K562 (cell line): ENCODE measurements around the gene APOLD1. TPM values are rescaled to one million over a fixed set of nuclear protein-coding genes. Genes with fewer than 3 reads are reported as not detected.
"Not testable (repeated sequence)": the region's sequence is repeated elsewhere in the genome, so short reads cannot be mapped to it uniquely, and the experiment has no call there.

Experiments used
- ATAC-seq: fragments of 200-7000 bp; cut with Tn5 transposase; 3 replicates; pipeline ENCODE4 v1.9.1; 2020; ENCODE audit warnings: moderate library complexity
- BruUV-seq: library from RNA; stranded (reverse); fragments of 400-500 nt; replicated peaks from 2 replicates; lab custom pipeline; 2021; lab: Mats Ljungman, UMichigan
- CTCF ChIA-PET: fragments of 300-600 bp; formaldehyde crosslinking; extraction: SDS; loops from one replicate; lab custom pipeline; 2021; ENCODE audit warnings: low intra/inter-chr PET ratio; lab: Yijun Ruan, JAX
- POLR2A ChIA-PET: fragments of 300-600, 350-650 bp; sonication (Branson Sonifier 250); formaldehyde crosslinking; extraction: SDS; loops from one replicate; lab custom pipeline; 2021; ENCODE audit warnings: antibody characterized with exemption, inconsistent platforms; lab: Yijun Ruan, JAX
- DNase-seq, 4 experiments: peaks; one replicate each; pipeline versions ENCODE4 v3.0.0 to v3.0.0-alpha.2; 2011 to 2018; ENCODE audit warnings: low spot score in 3 of 4, mixed read lengths in 3 of 4; ENCODE audit errors: extremely low read depth in 1 of 4
- FAIRE-seq: peaks from 2 replicates; lab custom pipeline; 2011; peaks lifted over from hg19 to GRCh38; lab: Jason Lieb, UNC
- H2AFZ ChIP-seq: 2 replicates; pipeline ENCODE4 v1.6.0; 2011; ENCODE audit warnings: low read depth, low read length, control low read depth, inconsistent platforms
- H3K27ac ChIP-seq: fragments of 200-600 bp; 3 replicates; pipeline ENCODE4 v1.8.0; 2011; ENCODE audit warnings: low read depth, mild to moderate bottlenecking, control low read depth, inconsistent platforms, low read length, moderate library complexity, mixed read lengths; ENCODE audit errors: extremely low read depth
- H3K27me3 ChIP-seq, 2 experiments: fragments of 300-600 bp in 1 of 2; 2 replicates in 1 of 2; 3 replicates in 1 of 2; pipeline versions ENCODE4 v1.6.0 to v1.8.0; 2011; ENCODE audit warnings: inconsistent platforms in 2 of 2, low read length in 2 of 2, mild to moderate bottlenecking in 1 of 2, mixed read lengths in 1 of 2, moderate library complexity in 1 of 2; ENCODE audit not compliant: control insufficient read depth in 2 of 2, insufficient read depth in 2 of 2
- H3K36me3 ChIP-seq: fragments of 300-600 bp; 3 replicates; pipeline ENCODE4 v1.8.0; 2011; ENCODE audit warnings: mild to moderate bottlenecking, low read length, inconsistent platforms; ENCODE audit not compliant: control insufficient read depth, insufficient read depth
- H3K4me1 ChIP-seq, 2 experiments: fragments of 200-600 bp in 1 of 2; replicated peaks in 1 of 2; 2 replicates in 1 of 2; 3 replicates in 1 of 2; pipeline versions ENCODE4 v1.5.1 to v1.8.0; 2011; ENCODE audit warnings: inconsistent platforms in 2 of 2, low read length in 2 of 2, mild to moderate bottlenecking in 1 of 2, mixed read lengths in 1 of 2, moderate library complexity in 1 of 2; ENCODE audit not compliant: control insufficient read depth in 2 of 2, insufficient read depth in 2 of 2
- H3K4me2 ChIP-seq: 2 replicates; pipeline ENCODE4 v1.6.1; 2011; ENCODE audit warnings: low read length, control low read depth, inconsistent platforms, mixed read lengths; ENCODE audit not compliant: insufficient read depth
- H3K4me3 ChIP-seq: fragments of 200-600 bp; sonication (generic), shearing (Covaris generic); 2 replicates; pipeline ENCODE4 v1.5.1; 2016; ENCODE audit warnings: control low read depth, inconsistent platforms
- H3K79me2 ChIP-seq: fragments of 200-600 bp; 3 replicates; pipeline ENCODE4 v1.8.0; 2011; ENCODE audit warnings: low read length, inconsistent platforms; ENCODE audit not compliant: control insufficient read depth, insufficient read depth
- H3K9ac ChIP-seq, 2 experiments: 2 replicates each; pipeline versions ENCODE4 v1.6.0 to v1.6.1; 2011; ENCODE audit warnings: low read depth in 2 of 2, low read length in 2 of 2, control low read depth in 1 of 2, inconsistent platforms in 1 of 2, mild to moderate bottlenecking in 1 of 2, mixed read lengths in 1 of 2; ENCODE audit not compliant: insufficient read depth in 1 of 2
- H3K9me1 ChIP-seq: one replicate; pipeline ENCODE4 v1.6.0; 2011; ENCODE audit warnings: inconsistent platforms, mild to moderate bottlenecking, low read length, moderate library complexity; ENCODE audit not compliant: control insufficient read depth, insufficient read depth
- H3K9me3 ChIP-seq: replicated peaks from 2 replicates; pipeline ENCODE4 v1.5.1; 2011; ENCODE audit warnings: low read depth, low read length, inconsistent platforms; ENCODE audit not compliant: control insufficient read depth, insufficient read depth
- H4K20me1 ChIP-seq: replicated peaks from 2 replicates; pipeline ENCODE4 v1.6.1; 2011; ENCODE audit warnings: low read length, inconsistent platforms, mixed read lengths; ENCODE audit not compliant: control insufficient read depth, insufficient read depth
- ATF3 ChIP-seq, 2 experiments: fragments of 450-650 bp in 1 of 2; sonication (generic) in 1 of 2; formaldehyde crosslinking in 1 of 2; IDR thresholded peaks in 1 of 2; conservative IDR thresholded peaks in 1 of 2; 2 replicates each; pipeline versions ENCODE4 v1.6.1 to v1.8.1; 2016 to 2023; ENCODE audit warnings: mild to moderate bottlenecking in 2 of 2, moderate library complexity in 2 of 2, inconsistent platforms in 1 of 2, missing genetic modification reagents in 1 of 2
- HNRNPLL ChIP-seq: fragments of 200-400 bp; formaldehyde crosslinking; IDR thresholded peaks from 2 replicates; pipeline ENCODE4 v1.6.1; 2017; ENCODE audit warnings: low read length, low read depth, mild to moderate bottlenecking; ENCODE audit not compliant: poor library complexity, severe bottlenecking
- MCM7 ChIP-seq, 2 experiments: fragments of 450-650 bp; IDR thresholded peaks; 2 replicates each; pipeline ENCODE4 v1.6.1; 2016 to 2018
- NFE2 ChIP-seq: IDR thresholded peaks from 2 replicates; pipeline ENCODE4 v1.6.1; 2014; ENCODE audit warnings: antibody characterized with exemption, low read depth
- PHF21A ChIP-seq: fragments of 450-650 bp; IDR thresholded peaks from 2 replicates; pipeline ENCODE4 v1.6.1; 2017; ENCODE audit warnings: low read depth, borderline replicate concordance
- PTBP1 ChIP-seq: fragments of 200-400 bp; formaldehyde crosslinking; IDR thresholded peaks from 2 replicates; pipeline ENCODE4 v1.6.1; 2017; ENCODE audit warnings: low read depth, low read length
- SMARCC2 ChIP-seq: fragments of 450-650 bp; IDR thresholded peaks from 2 replicates; pipeline ENCODE4 v1.6.1; 2017; ENCODE audit warnings: antibody characterized with exemption, moderate library complexity, mild to moderate bottlenecking, low read depth
- TCF7L2 ChIP-seq: fragments of 150-350 bp; IDR thresholded peaks from 2 replicates; pipeline ENCODE4 v1.6.1; 2016; ENCODE audit warnings: low read depth, mild to moderate bottlenecking, low read length, moderate library complexity
- TRIM28 ChIP-seq: fragments of 450-650 bp; IDR thresholded peaks from 2 replicates; pipeline ENCODE4 v1.6.1; 2017
- U2AF1 ChIP-seq: fragments of 200-400 bp; formaldehyde crosslinking; optimal IDR thresholded peaks from 2 replicates; pipeline ENCODE3; 2017; ENCODE audit warnings: mild to moderate bottlenecking, low read depth, low read length, moderate library complexity
- ZEB2 ChIP-seq: fragments of 450-650 bp; IDR thresholded peaks from 2 replicates; pipeline ENCODE4 v1.6.1; 2016
- ZNF239 ChIP-seq: fragments of 250-450 bp; sonication (Bioruptor Pico); IDR thresholded peaks from 2 replicates; pipeline ENCODE4 v1.4.0; 2020; ENCODE audit warnings: mild to moderate bottlenecking
- ZNF277 ChIP-seq: fragments of 250-450 bp; sonication (Bioruptor Pico); IDR thresholded peaks from 2 replicates; pipeline ENCODE4 v1.8.0; 2022; ENCODE audit warnings: inconsistent platforms, mild to moderate bottlenecking, moderate library complexity, borderline replicate concordance
- ZNF282 ChIP-seq: sonication (generic); formaldehyde crosslinking; IDR thresholded peaks from 2 replicates; pipeline ENCODE4 v1.8.1; 2023; ENCODE audit warnings: missing genetic modification reagents
- WGBS: fragments of 100-300 bp; shearing (Covaris generic); methylation state at CpG from one replicate; pipeline ENCODE4 v1.1.6; 2016; ENCODE audit warnings: low coverage, mixed read lengths; ENCODE audit not compliant: insufficient coverage; ENCODE audit errors: missing lambda C conversion rate; 5-methylcytosine and 5-hydroxymethylcytosine counted together
- in situ Hi-C: fragments of 300-500 bp; cut with MboI; formaldehyde crosslinking; loops from 4 replicates; pipeline ENCODE4 v1.15.0; 2018; ENCODE audit warnings: inconsistent platforms, mixed read lengths
- intact Hi-C: fragments of 100-400 bp; cut with micrococcal nuclease; formaldehyde crosslinking; loops from 2 replicates; pipeline ENCODE4 v1.14.2; 2022
- polyA plus RNA-seq, 8 experiments: library from polyadenylated mRNA; depleted of rRNA in 4 of 8; stranded (reverse) in 5 of 8; unstranded in 3 of 8; fragments of >200 nt; fragmentation: Nextera tagmentation in 2 of 8; fragmentation: Illumina TruSeq in 1 of 8; extraction: Ambion mirVana in 2 of 8; extraction: Trizol in 1 of 8; gene quantifications; 2 replicates each; pipeline versions ENCODE4 v1.2.1 to v1.2.3, GENCODE V29; 2011 to 2014; ENCODE audit warnings: inconsistent platforms in 1 of 8, missing spikeins in 1 of 8
- total RNA-seq, 7 experiments: library from RNA; depleted of rRNA in 6 of 7; stranded (reverse); fragments of >200 nt in 6 of 7; fragmentation: Illumina TruSeq in 2 of 7; extraction: Trizol in 2 of 7; gene quantifications; 2 replicates each; pipeline versions ENCODE4 v1.2.1 to v1.2.3, GENCODE V29; 2011 to 2021; ENCODE audit warnings: low replicate concordance in 1 of 7

The APOLD1 gene
- total and polyA plus RNA-seq, 9 of the 15 experiments (the other 6 are each of a cell fraction or from before 2014, with no cell fraction given), result 0.28 to 1.1 (median 0.61) TPM

DNA sequence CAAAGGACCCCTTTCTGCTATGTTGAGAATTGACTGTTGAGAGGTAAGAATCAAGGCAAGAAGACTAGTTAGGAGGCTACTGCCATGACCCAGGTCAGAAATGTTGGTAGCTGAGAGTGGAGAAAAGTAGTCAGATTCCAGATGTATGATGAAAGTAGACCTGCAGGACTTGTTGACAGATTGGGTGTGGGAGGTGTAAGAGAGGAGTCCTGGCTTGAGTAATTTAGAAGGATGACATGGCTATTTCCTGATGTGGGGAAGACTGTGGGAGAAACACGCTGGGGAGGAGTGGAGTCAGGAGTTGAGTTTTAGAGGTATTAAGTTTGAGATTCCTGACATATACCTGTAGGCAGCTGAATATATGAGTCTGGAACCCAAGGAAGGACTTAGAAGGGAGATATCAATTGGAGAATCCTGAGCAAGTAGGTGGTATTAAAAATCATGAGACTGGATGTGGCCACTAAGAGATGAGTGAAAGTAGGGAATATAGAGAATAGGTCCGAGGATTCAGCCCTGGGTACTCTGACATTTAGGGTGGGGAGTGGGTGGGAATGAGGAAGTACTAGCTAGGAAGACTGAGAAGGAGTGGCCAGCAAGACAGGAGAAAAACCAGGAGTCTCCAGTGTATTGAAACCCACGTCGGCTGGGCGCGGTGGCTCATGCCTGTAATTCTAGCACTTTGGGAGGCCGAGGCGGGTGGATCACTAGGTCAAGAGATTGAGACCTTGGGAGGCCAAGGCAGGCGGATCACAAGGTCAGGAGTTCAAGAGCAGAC lies 15.1 kb downstream of the APOLD1 start (continued):
- peak; percentile 65 for TF ChIP-seq ATF3 (IDR thresholded peaks at IDR 0.05)
- no peak for TF ChIP-seq ATF3 (CRISPR knock-in tag; conservative IDR thresholded peaks at IDR 0.05)
- no peak for TF ChIP-seq HNRNPLL
- TF ChIP-seq MCM7 (IDR thresholded peaks at IDR 0.05), result no peak
- TF ChIP-seq TRIM28, result no peak
- TF ChIP-seq TCF7L2, result no peak
- peak; percentile 62; the same call in 1 of the 2 replicates for TF ChIP-seq ZEB2
- TF ChIP-seq SMARCC2, result peak; percentile 63; the same call in 1 of the 2 replicates
- TF ChIP-seq ZNF282, result no peak
- no peak for TF ChIP-seq PHF21A
- TF ChIP-seq U2AF1, result no peak
- no peak for TF ChIP-seq ZNF239 (CRISPR knock-in tag)
- no peak for TF ChIP-seq ZNF277 (CRISPR knock-in tag)
- no peak for TF ChIP-seq PTBP1
- peak; percentile 81 for TF ChIP-seq NFE2

DNA sequence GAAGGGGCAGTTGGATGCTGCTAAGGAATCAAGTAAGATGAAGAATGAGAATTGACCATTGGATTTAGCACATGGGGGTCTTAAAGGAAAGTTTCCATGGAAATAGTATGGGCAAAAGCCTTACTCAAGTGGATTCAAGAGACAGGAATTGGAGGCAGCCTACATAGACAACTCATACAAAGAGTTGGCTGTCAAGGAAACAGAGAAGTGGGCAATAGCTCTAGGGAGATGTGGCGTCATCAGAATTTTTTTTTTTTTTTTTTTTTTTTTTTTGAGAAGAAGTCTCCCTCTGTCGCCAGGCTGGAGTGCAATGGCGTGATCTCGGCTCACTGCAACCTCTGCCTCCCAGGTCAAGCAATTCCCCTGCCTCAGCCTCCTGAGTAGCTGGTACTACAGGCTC lies 16.2 kb downstream of the APOLD1 start:
- H3K4me2 ChIP-seq, H3K9me3 ChIP-seq, H3K79me2 ChIP-seq, H3K9ac ChIP-seq, H3K9me1 ChIP-seq, in situ Hi-C loops, POLR2A ChIA-PET, FAIRE-seq, DNase-seq, intact Hi-C loops, H3K36me3 ChIP-seq, H2AFZ ChIP-seq, ATAC-seq, H3K27ac ChIP-seq, CTCF ChIA-PET, H4K20me1 ChIP-seq, H3K27me3 ChIP-seq, BruUV-seq, H3K4me3 ChIP-seq: not testable (repeated sequence)
- peaks cover 6 to 24% of the 10 kb centered on the region in 2 experiments; a peak in 4 of 5 replicates for H3K4me1 ChIP-seq
- no CpG with 5 or more reads among the region's 4 CpGs for WGBS
